ENCODE measurements around the gene PRKCA. TPM values are rescaled to one million over a fixed set of nuclear protein-coding genes. Genes with fewer than 3 reads are reported as not detected.

PRKCA gene
- total RNA-seq, 1 experiment from 2014 or later, result 29.5 TPM

DNA sequence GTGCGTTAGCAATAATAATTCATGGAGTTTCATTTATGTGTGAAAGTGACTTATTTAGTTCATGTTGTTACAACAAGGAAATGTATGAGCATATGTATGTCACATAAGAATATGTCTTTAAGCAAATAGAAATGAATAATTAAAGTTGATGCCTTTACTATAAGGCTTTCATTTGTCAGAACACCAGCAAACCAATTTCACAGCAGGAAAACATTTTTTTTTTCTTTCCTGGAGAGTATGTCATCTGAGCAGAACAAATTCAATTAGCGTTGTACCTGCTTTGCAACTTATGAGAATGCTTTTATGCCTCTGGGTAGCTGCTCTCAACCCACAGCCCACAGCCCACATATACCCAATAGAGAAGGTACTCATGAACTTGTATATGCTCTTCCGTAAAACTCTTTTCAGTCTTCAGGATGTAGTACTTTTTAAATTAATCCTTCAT is 46.9 kb upstream of the PRKCA start (continued):
- TF ChIP-seq, protein P1, sequence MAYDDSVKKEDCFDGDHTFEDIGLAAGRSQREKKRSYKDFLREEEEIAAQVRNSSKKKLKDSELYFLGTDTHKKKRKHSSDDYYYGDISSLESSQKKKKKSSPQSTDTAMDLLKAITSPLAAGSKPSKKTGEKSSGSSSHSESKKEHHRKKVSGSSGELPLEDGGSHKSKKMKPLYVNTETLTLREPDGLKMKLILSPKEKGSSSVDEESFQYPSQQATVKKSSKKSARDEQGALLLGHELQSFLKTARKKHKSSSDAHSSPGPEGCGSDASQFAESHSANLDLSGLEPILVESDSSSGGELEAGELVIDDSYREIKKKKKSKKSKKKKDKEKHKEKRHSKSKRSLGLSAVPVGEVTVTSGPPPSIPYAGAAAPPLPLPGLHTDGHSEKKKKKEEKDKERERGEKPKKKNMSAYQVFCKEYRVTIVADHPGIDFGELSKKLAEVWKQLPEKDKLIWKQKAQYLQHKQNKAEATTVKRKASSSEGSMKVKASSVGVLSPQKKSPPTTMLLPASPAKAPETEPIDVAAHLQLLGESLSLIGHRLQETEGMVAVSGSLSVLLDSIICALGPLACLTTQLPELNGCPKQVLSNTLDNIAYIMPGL (CRISPR knock-in tag; IDR thresholded peaks at IDR 0.05), result no peak
- TF ChIP-seq, protein P2, sequence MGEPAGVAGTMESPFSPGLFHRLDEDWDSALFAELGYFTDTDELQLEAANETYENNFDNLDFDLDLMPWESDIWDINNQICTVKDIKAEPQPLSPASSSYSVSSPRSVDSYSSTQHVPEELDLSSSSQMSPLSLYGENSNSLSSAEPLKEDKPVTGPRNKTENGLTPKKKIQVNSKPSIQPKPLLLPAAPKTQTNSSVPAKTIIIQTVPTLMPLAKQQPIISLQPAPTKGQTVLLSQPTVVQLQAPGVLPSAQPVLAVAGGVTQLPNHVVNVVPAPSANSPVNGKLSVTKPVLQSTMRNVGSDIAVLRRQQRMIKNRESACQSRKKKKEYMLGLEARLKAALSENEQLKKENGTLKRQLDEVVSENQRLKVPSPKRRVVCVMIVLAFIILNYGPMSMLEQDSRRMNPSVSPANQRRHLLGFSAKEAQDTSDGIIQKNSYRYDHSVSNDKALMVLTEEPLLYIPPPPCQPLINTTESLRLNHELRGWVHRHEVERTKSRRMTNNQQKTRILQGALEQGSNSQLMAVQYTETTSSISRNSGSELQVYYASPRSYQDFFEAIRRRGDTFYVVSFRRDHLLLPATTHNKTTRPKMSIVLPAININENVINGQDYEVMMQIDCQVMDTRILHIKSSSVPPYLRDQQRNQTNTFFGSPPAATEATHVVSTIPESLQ (CRISPR knock-in tag; IDR thresholded peaks at IDR 0.05), result no peak
- no peak for TF ChIP-seq ZNF232 (CRISPR knock-in tag; IDR thresholded peaks at IDR 0.05)
- TF ChIP-seq, protein P3, sequence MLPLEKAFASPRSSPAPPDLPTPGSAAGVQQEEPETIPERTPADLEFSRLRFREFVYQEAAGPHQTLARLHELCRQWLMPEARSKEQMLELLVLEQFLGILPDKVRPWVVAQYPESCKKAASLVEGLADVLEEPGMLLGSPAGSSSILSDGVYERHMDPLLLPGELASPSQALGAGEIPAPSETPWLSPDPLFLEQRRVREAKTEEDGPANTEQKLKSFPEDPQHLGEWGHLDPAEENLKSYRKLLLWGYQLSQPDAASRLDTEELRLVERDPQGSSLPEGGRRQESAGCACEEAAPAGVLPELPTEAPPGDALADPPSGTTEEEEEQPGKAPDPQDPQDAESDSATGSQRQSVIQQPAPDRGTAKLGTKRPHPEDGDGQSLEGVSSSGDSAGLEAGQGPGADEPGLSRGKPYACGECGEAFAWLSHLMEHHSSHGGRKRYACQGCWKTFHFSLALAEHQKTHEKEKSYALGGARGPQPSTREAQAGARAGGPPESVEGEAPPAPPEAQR (CRISPR knock-in tag; IDR thresholded peaks at IDR 0.05), result no peak
- no peak for TF ChIP-seq NR2C2 (CRISPR knock-in tag; IDR thresholded peaks at IDR 0.05)

DNA sequence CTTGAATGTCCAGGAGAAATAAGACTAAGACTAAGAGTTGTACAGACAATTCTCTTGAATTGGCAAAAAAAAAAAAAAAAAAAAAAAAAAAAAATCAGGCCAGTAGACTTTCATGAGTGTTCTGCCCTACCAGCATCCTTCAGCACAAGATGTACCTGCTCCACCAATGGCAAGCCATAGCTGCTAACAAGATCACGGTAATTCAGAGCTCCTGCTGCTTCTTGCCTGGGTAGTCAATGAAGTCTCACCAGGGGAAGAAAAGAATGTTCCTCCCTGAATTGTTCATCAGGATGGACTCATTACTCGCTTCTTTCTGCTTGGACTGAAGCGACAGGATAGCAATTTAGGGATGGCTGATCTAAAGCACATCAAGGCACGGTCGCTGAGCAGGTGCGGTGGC is 42.1 kb upstream of the PRKCA start:
- H3K4me3 Mint-ChIP-seq, result no peak overlapping the region
- CTCF ChIA-PET, result interaction anchor here (1.1 to 1.6 kb wide), 2 partner anchors 307 to 414 kb away, joined by 3 read pairs; no protein-coding TSS in a partner anchor
- no peaks in the 10 kb centered on the region for H3K4me1 Mint-ChIP-seq
- peaks cover 6% of the 10 kb centered on the region for H3K36me3 Mint-ChIP-seq
- TF ChIP-seq IRF1 (CRISPR knock-in tag; IDR thresholded peaks at IDR 0.05), result no peak
- TF ChIP-seq AR (CRISPR knock-in tag; IDR thresholded peaks at IDR 0.05), result no peak
- no peak for TF ChIP-seq RORB (CRISPR knock-in tag; IDR thresholded peaks at IDR 0.05)
- H3K27ac Mint-ChIP-seq, result no peak overlapping the region
- ATAC-seq, result no peak
- no peak for DNase-seq (ENCODE audit: low spot score)
- peaks cover 16% of the 10 kb centered on the region for H3K9me3 Mint-ChIP-seq
- POLR2A ChIA-PET, result no interaction called here
- H3K27me3 Mint-ChIP-seq (ENCODE audit: low read depth), result peaks cover 2% of the 10 kb centered on the region; the same call in 1 of the 2 replicates

GRCh38 chr17:66260688-66261087 is 41.7 kb upstream of the PRKCA start:
- Mint-ChIP-seq H3K9me3 (peaks cover 16% of the 10 kb centered on the region), H3K36me3 (peaks cover 6% of the 10 kb centered on the region), H3K4me1 (no peaks in the 10 kb centered on the region), H3K27me3 (ENCODE audit: low read depth) (peaks cover 2% of the 10 kb centered on the region; the same call in 1 of the 2 replicates), H3K27ac (no peak overlapping the region), H3K4me3 (no peak overlapping the region)
- POLR2A ChIA-PET, result no interaction called here
- CTCF ChIA-PET, result interaction anchor here (1.6 kb wide), 1 partner anchor 413 kb away, joined by 3 read pairs; no protein-coding TSS in a partner anchor
- ATAC-seq (no peak), DNase-seq (ENCODE audit: low spot score) (no peak)
- no peak for TF ChIP-seq ZNF263 (CRISPR knock-in tag; IDR thresholded peaks at IDR 0.05; ENCODE audit: low read depth)
- no peak for TF ChIP-seq E2F4 (CRISPR knock-in tag; IDR thresholded peaks at IDR 0.05; ENCODE audit: borderline replicate concordance, low read depth)
- no peak for TF ChIP-seq ZMAT4 (CRISPR knock-in tag; IDR thresholded peaks at IDR 0.05)
- TF ChIP-seq EMX1 (CRISPR knock-in tag; IDR thresholded peaks at IDR 0.05), result no peak
- no peak for TF ChIP-seq CBFB (CRISPR knock-in tag; IDR thresholded peaks at IDR 0.05; ENCODE audit: low read depth)
- TF ChIP-seq USF2 (CRISPR knock-in tag; IDR thresholded peaks at IDR 0.05), result no peak
- TF ChIP-seq JAZF1 (CRISPR knock-in tag; IDR thresholded peaks at IDR 0.05), result no peak
- no peak for TF ChIP-seq CTCF (IDR thresholded peaks at IDR 0.05)
- TF ChIP-seq MLX (CRISPR knock-in tag; IDR thresholded peaks at IDR 0.05), result no peak
- no peak for TF ChIP-seq HMGA2 (CRISPR knock-in tag; IDR thresholded peaks at IDR 0.05)
- TF ChIP-seq ETV6 (CRISPR knock-in tag; IDR thresholded peaks at IDR 0.05), result no peak

Measured in WTC11 (cell line).